Measurements from ENCODE around the gene CACNA1I.

Gene CACNA1I

GRCh38 chr22:39610766-39611165 lies 40.2 kb downstream of the CACNA1I start:
- no peak for TF ChIP-seq CTCF (IDR thresholded peaks at IDR 0.05; ENCODE audit: insufficient read depth, low read depth, low read length, missing control alignments)
- H3K4me3 ChIP-seq (ENCODE audit: low read length): no peak overlapping the region
- DNase-seq (ENCODE audit: low read depth): no peak

GRCh38 chr22:39611360-39611759 lies 40.8 kb downstream of the CACNA1I start:
- no peak for DNase-seq (ENCODE audit: low read depth)
- no peak overlapping the region for H3K4me3 ChIP-seq (ENCODE audit: low read length)
- TF ChIP-seq CTCF (IDR thresholded peaks at IDR 0.05; ENCODE audit: insufficient read depth, low read depth, low read length, missing control alignments): no peak

GRCh38 chr22:39612811-39613548 lies 42.4 kb downstream of the CACNA1I start:
- no peak for DNase-seq (ENCODE audit: low read depth)
- TF ChIP-seq CTCF (IDR thresholded peaks at IDR 0.05; ENCODE audit: insufficient read depth, low read depth, low read length, missing control alignments): no peak
- H3K4me3 ChIP-seq (ENCODE audit: low read length): no peak overlapping the region

GRCh38 chr22:39613549-39613921 lies 43.0 kb downstream of the CACNA1I start:
- no peak overlapping the region for H3K4me3 ChIP-seq (ENCODE audit: low read length)
- TF ChIP-seq CTCF (IDR thresholded peaks at IDR 0.05; ENCODE audit: insufficient read depth, low read depth, low read length, missing control alignments): no peak
- DNase-seq (ENCODE audit: low read depth): no peak

GRCh38 chr22:39614442-39614841 lies 43.9 kb downstream of the CACNA1I start:
- H3K4me3 ChIP-seq (ENCODE audit: low read length): no peak overlapping the region
- TF ChIP-seq CTCF (IDR thresholded peaks at IDR 0.05; ENCODE audit: insufficient read depth, low read depth, low read length, missing control alignments): no peak
- DNase-seq (ENCODE audit: low read depth): no peak

- TF ChIP-seq CTCF (IDR thresholded peaks at IDR 0.05; ENCODE audit: insufficient read depth, low read depth, low read length, missing control alignments): no peak
- no peak overlapping the region for H3K4me3 ChIP-seq (ENCODE audit: low read length)
- DNase-seq (ENCODE audit: low read depth): no peak
Observed at GRCh38 chr22:39616051-39616450, 45.5 kb downstream of the CACNA1I start.

GRCh38 chr22:39616781-39617180 lies 46.2 kb downstream of the CACNA1I start:
- no peak for TF ChIP-seq CTCF (IDR thresholded peaks at IDR 0.05; ENCODE audit: insufficient read depth, low read depth, low read length, missing control alignments)
- DNase-seq (ENCODE audit: low read depth): no peak
- H3K4me3 ChIP-seq (ENCODE audit: low read length): no peak overlapping the region

Measured in epithelial cell of esophagus (primary cell).